ENCODE results near the gene C1QL2. TPM values are rescaled to one million over a fixed set of nuclear protein-coding genes. Genes with fewer than 3 reads are reported as not detected.

The C1QL2 gene
- total RNA-seq, 3 donors from 2014 or later (not counting 1 experiment from before 2014, with no cell fraction given), result not detected

GRCh38 chr2:119156105-119156890 lies 2.3 kb downstream of the C1QL2 start:
- H3K27me3 Mint-ChIP-seq (ENCODE audit: low read depth in 2 of 2), result peaks cover 39 to 65% of the 10 kb centered on the region in 2 donors
- DNase-seq (no peak), ATAC-seq (no peak)
- Histone ChIP-seq H3K4me1 (ENCODE audit: control insufficient read depth, insufficient read depth, low read length) (no peaks in the 10 kb centered on the region), H3K27me3 (ENCODE audit: control insufficient read depth, insufficient read depth, low read length) (peaks cover 7% of the 10 kb centered on the region), H3K36me3 (ENCODE audit: control insufficient read depth, insufficient read depth, low read length) (no peaks in the 10 kb centered on the region), H3K4me3 (ENCODE audit: low read length) (no peak overlapping the region), H3K9me3 (ENCODE audit: control insufficient read depth, insufficient read depth, low read length) (no peaks in the 10 kb centered on the region), H3K27ac (ENCODE audit: low read length) (no peak overlapping the region)
- intact Hi-C loops (cut with micrococcal nuclease), result no loop called here
- H3K9me3 Mint-ChIP-seq, result no peaks in the 10 kb centered on the region
- H3K27ac Mint-ChIP-seq, result no peak overlapping the region
- WGBS (ENCODE audit: insufficient coverage), result 6% methylated on average over 40 of the region's 40 CpGs
- TF ChIP-seq CTCF (IDR thresholded peaks at IDR 0.05), result no peak
- no peak overlapping the region for H3K4me3 Mint-ChIP-seq
- no peaks in the 10 kb centered on the region for H3K4me1 Mint-ChIP-seq
- H3K36me3 Mint-ChIP-seq, result no peaks in the 10 kb centered on the region

DNA sequence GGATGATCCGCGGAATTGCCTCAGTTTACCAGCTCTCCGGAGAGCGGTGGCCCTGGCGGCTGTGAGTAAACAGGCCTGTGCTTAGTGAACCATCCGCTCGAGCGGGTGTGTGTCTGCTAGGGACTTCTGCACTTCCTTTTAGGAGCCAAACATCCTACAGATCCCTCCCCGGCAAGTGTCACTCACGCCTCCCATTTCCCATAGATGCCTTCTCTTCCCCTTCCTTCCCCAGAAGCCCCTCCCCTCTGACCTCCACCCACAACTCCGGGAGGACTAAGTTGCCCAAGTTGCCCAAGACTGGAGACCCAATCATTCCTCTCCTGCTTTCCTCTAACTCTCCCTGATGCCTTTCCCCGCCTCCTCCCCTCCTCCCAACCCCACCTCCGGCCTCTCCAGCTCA lies 2.9 kb downstream of the C1QL2 start:
- Histone ChIP-seq H3K4me1 (ENCODE audit: control insufficient read depth, insufficient read depth, low read length) (no peaks in the 10 kb centered on the region), H3K36me3 (ENCODE audit: control insufficient read depth, insufficient read depth, low read length) (no peaks in the 10 kb centered on the region), H3K27me3 (ENCODE audit: control insufficient read depth, insufficient read depth, low read length) (peaks cover 7% of the 10 kb centered on the region), H3K27ac (ENCODE audit: low read length) (no peak overlapping the region), H3K4me3 (ENCODE audit: low read length) (no peak overlapping the region), H3K9me3 (ENCODE audit: control insufficient read depth, insufficient read depth, low read length) (no peaks in the 10 kb centered on the region)
- intact Hi-C loops (cut with micrococcal nuclease), result no loop called here
- DNase-seq, result no peak
- WGBS (ENCODE audit: insufficient coverage), result 6% methylated on average over 11 of the region's 13 CpGs
- no peak for ATAC-seq
- Mint-ChIP-seq H3K4me1 (no peaks in the 10 kb centered on the region), H3K27ac (no peak overlapping the region), H3K36me3 (no peaks in the 10 kb centered on the region), H3K27me3 (ENCODE audit: low read depth in 2 of 2) (peaks cover 39 to 67% of the 10 kb centered on the region in 2 donors), H3K4me3 (no peak overlapping the region), H3K9me3 (no peaks in the 10 kb centered on the region)
- TF ChIP-seq CTCF (IDR thresholded peaks at IDR 0.05), result no peak

DNA sequence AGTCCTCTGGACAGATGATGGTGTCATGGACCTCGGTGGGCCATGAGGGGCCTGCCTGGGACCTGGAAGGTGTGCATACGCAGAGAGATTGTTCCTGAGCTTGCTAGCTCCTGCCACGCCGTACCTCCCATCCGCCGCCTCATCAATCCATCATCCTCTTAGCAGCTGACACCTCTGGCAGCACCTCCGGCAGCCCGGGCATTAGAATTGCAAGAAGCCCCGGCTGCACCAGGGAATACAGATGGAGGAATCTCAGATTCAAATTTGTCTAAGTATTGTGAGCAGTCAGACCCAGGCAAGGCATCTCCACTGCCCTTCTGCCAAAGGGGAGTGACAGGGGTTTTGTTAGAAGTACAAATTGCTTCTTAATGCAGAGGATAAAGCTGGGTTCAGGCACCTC lies 4.5 kb downstream of the C1QL2 start:
- Mint-ChIP-seq H3K9me3 (no peaks in the 10 kb centered on the region), H3K4me1 (no peaks in the 10 kb centered on the region), H3K4me3 (no peak overlapping the region), H3K36me3 (no peaks in the 10 kb centered on the region), H3K27me3 (ENCODE audit: low read depth in 2 of 2) (peaks cover 35 to 70% of the 10 kb centered on the region in 2 donors), H3K27ac (no peak overlapping the region)
- H3K9me3 ChIP-seq (ENCODE audit: control insufficient read depth, insufficient read depth, low read length), result no peaks in the 10 kb centered on the region
- DNase-seq (no peak), ATAC-seq (no peak)
- no peak overlapping the region for H3K27ac ChIP-seq (ENCODE audit: low read length)
- H3K27me3 ChIP-seq (ENCODE audit: control insufficient read depth, insufficient read depth, low read length), result peaks cover 7% of the 10 kb centered on the region
- TF ChIP-seq CTCF (IDR thresholded peaks at IDR 0.05), result no peak
- H3K4me1 ChIP-seq (ENCODE audit: control insufficient read depth, insufficient read depth, low read length), result no peaks in the 10 kb centered on the region
- H3K4me3 ChIP-seq (ENCODE audit: low read length), result no peak overlapping the region
- H3K36me3 ChIP-seq (ENCODE audit: control insufficient read depth, insufficient read depth, low read length), result no peaks in the 10 kb centered on the region
- 41% methylated on average over 9 of the region's 9 CpGs for WGBS (ENCODE audit: insufficient coverage)
- intact Hi-C loops (cut with micrococcal nuclease), result no loop called here

DNA sequence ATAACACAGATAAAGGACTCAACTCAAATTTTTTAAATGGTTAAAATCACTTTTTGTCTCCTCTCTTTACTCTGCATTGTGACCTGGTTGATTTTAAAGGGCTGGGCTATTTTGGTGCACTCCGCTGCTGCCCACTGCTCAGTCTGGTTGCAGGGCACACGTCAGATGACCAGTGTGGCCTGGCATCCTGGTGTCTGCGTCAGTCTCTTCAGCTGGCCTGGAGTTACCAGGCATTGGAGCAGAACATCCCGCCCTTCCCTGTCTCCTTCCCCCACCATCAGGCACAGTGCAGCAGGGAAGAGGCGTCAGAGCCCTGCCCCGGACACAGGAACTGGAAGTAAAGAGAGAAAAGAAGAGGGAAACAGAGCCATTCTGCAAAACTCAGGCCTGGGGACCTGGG lies 8.9 kb downstream of the C1QL2 start:
- ATAC-seq, result no peak
- H3K9me3 ChIP-seq (ENCODE audit: control insufficient read depth, insufficient read depth, low read length), result no peaks in the 10 kb centered on the region
- no peaks in the 10 kb centered on the region for H3K36me3 ChIP-seq (ENCODE audit: control insufficient read depth, insufficient read depth, low read length)
- Mint-ChIP-seq H3K4me1 (no peaks in the 10 kb centered on the region), H3K9me3 (no peaks in the 10 kb centered on the region), H3K36me3 (no peaks in the 10 kb centered on the region), H3K27ac (no peak overlapping the region), H3K27me3 (ENCODE audit: low read depth in 2 of 2) (peaks cover 16 to 43% of the 10 kb centered on the region in 2 donors), H3K4me3 (no peak overlapping the region)
- no peak for DNase-seq
- H3K27me3 ChIP-seq (ENCODE audit: control insufficient read depth, insufficient read depth, low read length), result peaks cover 3% of the 10 kb centered on the region
- intact Hi-C loops (cut with micrococcal nuclease), result no loop called here
- H3K4me1 ChIP-seq (ENCODE audit: control insufficient read depth, insufficient read depth, low read length), result no peaks in the 10 kb centered on the region
- TF ChIP-seq CTCF (IDR thresholded peaks at IDR 0.05), result no peak
- H3K4me3 ChIP-seq (ENCODE audit: low read length), result no peak overlapping the region
- whole genome bisulfite sequencing (ENCODE audit: insufficient coverage), result 63% methylated on average over 6 of the region's 6 CpGs
- H3K27ac ChIP-seq (ENCODE audit: low read length), result no peak overlapping the region

All from natural killer cell (primary cell).